ENCODE results near the gene ANKRD63.

DNA sequence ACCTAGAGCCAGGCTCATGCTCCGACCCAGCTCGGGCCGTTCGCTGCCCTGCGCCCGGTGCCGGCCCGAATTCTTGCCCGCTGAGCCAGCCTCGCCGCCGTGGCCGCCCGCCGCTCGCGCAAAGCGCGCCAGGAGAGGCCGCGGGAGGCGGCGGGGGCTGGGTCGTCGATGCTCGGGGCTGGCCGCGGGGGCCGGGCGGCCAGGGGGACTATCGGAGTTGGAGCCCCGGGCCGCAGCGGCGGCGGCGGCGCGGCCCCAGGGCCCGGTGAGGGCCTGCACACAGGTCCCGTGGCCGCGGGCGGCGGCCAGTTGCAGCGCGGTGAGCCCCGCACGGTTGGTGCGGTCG, 1.1 kb downstream of the ANKRD63 start:
- TF ChIP-seq EZH2 (IDR thresholded peaks at IDR 0.05; ENCODE audit: borderline replicate concordance, low read length) = no peak
- TF ChIP-seq CTCF (IDR thresholded peaks at IDR 0.05; ENCODE audit: low read length) = no peak
